Loucy (cell line): ENCODE measurements around the gene MRM2.

Source experiments
- CTCF ChIP-seq: fragments of 200-600 bp; sonication (generic); conservative IDR thresholded peaks from 2 replicates; pipeline ENCODE4 v1.5.1; 2014; ENCODE audit warnings: mild to moderate bottlenecking, antibody characterized with exemption, low read length
- EZH2phosphoT487 ChIP-seq: fragments of 200-600 bp; IDR thresholded peaks from 2 replicates; pipeline ENCODE4 v1.6.1; 2018; ENCODE audit warnings: antibody characterized with exemption, mild to moderate bottlenecking, moderate library complexity, borderline replicate concordance

- TF ChIP-seq CTCF (no peak), EZH2phosphoT487 (no peak)
Measured at GRCh38 chr7:2223321-2223720, 18.7 kb downstream of the MRM2 start.
